GM18498 (cell line): Measurements from ENCODE around the gene PTPN11.
A peak's percentile ranks its signal among the peaks of the same experiment; 100 is the strongest.
"Not testable (repeated sequence)": the region's sequence is repeated elsewhere in the genome, so short reads cannot be mapped to it uniquely, and the experiment has no call there.

ENCODE experiments used
- ATAC-seq: cut with Tn5 transposase; IDR thresholded peaks from one replicate; pipeline ENCODE4 v1.9.1; 2021; ENCODE audit warnings: mild to moderate bottlenecking, moderate library complexity; ENCODE audit not compliant: unreplicated experiment

PTPN11 gene

GRCh38 chr12:112418608-112419296, at the start of gene PTPN11:
PTPN11 (plus strand) TSS chr12:112418947; CDS start chr12:112419112, 165 bp downstream.
- ATAC-seq: peak; percentile 75

GRCh38 chr12:112370199-112370598, 48.5 kb upstream of the PTPN11 start:
- ATAC-seq: no peak

DNA sequence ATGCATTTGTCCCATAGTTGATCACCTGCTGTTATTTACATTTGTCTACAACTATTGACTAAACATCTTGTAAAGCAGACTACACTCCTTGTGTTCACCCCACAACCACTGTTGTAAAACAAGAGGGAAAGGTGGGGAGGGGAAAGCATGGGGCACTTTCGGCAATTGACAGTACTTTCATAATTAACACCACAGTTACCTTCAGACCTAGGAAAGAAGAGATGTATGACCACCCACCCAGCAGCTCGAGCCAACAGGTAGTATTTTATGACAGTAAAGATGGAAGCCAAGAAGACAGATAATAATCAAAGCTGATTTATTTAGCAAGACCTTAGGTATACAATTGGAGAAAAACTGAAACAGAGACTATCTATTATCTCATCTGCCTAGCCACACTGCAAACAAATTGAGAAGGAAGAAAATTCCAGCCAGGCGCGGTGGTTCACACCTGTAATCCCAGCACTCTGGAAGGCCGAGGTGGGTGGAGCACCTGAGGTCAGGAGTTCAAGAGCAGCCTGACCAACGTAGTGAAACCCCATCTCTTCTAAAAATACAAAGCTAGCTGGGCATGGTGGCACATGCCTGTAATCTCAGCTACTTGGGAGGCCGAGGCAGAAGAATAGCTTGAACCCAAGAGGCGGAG, 47.8 kb upstream of the PTPN11 start:
- ATAC-seq: no peak

- ATAC-seq: no peak
Measured at GRCh38 chr12:112374166-112374740, 44.5 kb upstream of the PTPN11 start.

- no peak for ATAC-seq
Measured at GRCh38 chr12:112375105-112375504, 43.6 kb upstream of the PTPN11 start.

GRCh38 chr12:112380663-112381405, 37.9 kb upstream of the PTPN11 start:
- ATAC-seq: no peak

DNA sequence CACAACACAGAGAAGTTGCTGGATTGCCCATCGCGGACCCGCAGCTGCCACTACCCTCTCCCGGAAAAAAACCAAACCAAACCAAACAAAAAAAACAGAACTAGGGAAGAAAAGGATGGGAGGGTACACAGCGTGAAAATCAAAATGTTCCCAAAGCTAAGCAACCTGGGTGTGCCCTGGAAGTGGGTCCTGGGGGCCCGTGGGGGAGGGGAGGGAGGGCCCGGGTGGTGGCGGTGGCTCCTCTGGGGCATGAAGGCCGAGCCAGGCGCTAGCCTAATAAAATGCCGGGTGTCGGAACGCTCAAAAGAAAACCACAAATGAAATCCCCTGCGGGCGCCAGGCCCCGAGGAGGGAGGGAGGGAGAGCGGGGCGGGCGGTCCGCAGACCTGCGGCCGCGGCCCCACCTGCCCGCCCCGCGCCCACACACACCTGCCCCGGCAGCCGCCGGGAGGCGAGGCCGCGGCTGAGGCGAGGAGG, 37.3 kb upstream of the PTPN11 start:
- peak; percentile 56 for ATAC-seq

GRCh38 chr12:112381883-112382796, 36.6 kb upstream of the PTPN11 start, which contains the start of gene HECTD4:
HECTD4 (minus strand) TSS chr12:112382431; CDS start chr12:112382128, 303 bp downstream.
- ATAC-seq: peak; percentile 92

GRCh38 chr12:112382866-112383265, 35.9 kb upstream of the PTPN11 start:
- no peak for ATAC-seq

- no peak for ATAC-seq
Measured at GRCh38 chr12:112386726-112387125, 32.0 kb upstream of the PTPN11 start.

DNA sequence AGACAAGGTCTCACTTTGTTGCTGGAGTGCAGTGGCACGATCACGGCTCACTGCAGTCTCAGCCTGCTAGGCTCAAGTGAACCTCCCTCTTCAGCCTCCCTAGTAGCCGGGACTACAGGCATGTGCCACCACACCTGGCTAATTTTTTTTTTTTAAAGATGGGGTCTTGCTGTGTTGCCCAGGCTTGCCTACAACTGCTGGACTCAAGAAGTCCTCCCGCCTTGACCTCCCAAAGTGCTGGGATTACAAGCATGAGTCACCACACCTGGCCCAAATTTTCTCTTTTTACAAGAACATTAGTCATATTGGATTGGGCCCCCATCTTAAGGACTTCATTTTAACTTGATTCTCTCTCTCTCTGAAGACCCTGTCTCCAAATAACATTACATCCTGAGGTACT, 29.5 kb upstream of the PTPN11 start:
- no peak for ATAC-seq

GRCh38 chr12:112389922-112390654, 28.7 kb upstream of the PTPN11 start:
- ATAC-seq: not testable (repeated sequence)

- no peak for ATAC-seq
Measured at GRCh38 chr12:112393328-112393727, 25.4 kb upstream of the PTPN11 start.

DNA sequence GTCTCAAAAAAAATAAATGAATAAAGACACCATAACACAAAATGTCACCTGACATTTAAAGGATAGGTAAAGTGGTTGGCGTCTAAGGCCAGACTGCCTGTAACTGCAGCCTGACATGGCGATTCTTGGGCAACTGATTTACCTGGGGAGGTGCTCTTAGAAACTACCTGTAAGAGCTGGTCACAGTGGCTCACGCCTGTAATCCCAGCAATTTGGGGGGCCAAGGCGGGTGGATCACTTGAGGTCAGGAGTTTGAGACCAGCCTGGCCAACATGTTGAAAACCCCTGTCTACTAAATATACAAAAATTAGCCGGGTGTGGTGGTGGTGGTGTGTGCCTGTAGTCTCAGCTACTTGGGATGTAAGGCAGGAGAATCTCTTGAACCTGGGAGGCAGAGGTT, 17.7 kb upstream of the PTPN11 start:
- ATAC-seq: no peak

- ATAC-seq: no peak
Measured at GRCh38 chr12:112401903-112402498, 16.7 kb upstream of the PTPN11 start.

GRCh38 chr12:112406519-112407488, 11.9 kb upstream of the PTPN11 start:
- no peak for ATAC-seq

DNA sequence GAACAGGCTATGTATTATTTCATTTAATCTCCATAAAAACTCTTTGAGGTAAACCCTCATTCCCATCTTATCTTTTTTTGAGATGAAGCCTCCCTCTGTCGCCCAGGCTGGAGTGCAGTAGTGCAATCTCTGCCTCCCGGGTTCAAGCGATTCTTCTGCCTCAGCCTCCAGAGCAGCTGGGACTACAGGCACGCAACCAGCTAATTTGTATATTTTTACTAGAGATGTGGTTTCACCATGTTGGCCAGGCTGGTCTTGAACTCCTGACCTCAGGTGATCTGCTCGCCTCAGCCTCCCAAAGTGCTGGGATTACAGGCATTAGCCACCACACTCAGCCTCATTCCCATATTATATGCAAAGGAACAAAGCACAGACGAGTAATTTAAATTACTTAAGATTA, 11.1 kb upstream of the PTPN11 start:
- not testable (repeated sequence) for ATAC-seq

- ATAC-seq: peak; percentile 27
Measured at GRCh38 chr12:112408621-112409020, 10.1 kb upstream of the PTPN11 start.
